ELF-1 (cell line): ENCODE measurements around the gene MAPRE3.
"Not testable (repeated sequence)": the region's sequence is repeated elsewhere in the genome, so short reads cannot be mapped to it uniquely, and the experiment has no call there.

ENCODE experiments used
- DNase-seq: peaks from one replicate; pipeline ENCODE4 v3.0.0-alpha.2; 2016; ENCODE audit warnings: low read depth, low spot score

MAPRE3 gene

DNA sequence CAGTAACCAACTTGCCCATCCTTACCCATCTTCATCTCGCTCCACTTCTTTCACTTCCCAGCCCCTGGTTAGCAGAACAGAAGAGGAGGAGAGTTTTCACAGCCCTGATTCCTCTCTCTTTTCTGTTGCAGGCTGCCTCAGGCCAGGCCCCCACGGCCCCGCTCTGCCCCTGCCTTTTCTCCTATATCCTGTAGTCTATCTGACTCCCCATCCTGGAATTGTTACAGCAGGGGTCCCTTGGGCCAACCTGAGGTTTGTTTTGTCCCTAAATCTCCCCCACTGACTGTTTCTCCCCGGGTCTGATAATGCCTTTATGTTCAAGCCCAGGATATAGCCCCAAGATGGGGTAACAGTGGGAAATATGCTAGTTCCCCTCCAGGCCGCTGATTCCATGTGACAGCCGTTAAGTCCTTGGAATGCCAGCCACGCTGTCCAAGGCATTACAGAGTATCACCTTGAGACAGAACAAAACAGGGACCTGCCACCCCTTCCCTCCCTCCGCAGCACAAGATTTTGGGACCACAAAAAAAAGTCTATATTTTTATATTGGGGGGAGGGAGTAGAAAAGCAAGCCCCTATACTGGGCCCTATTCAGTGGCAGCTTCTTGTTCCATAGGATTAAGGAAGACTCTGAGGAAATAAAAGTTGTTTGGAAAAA is 99.7 kb downstream of the MAPRE3 start:
- DNase-seq = no peak

- no peak for DNase-seq
These were observed 100.3 kb downstream of the MAPRE3 start for GRCh38 chr2:27070653-27071276.

- DNase-seq = peak; percentile 91
These were observed 101.0 kb downstream of the MAPRE3 start, which contains the start of gene OST4 for GRCh38 chr2:27071277-27071989. Gene OST4, minus strand, starts transcription at chr2:27071654.

DNA sequence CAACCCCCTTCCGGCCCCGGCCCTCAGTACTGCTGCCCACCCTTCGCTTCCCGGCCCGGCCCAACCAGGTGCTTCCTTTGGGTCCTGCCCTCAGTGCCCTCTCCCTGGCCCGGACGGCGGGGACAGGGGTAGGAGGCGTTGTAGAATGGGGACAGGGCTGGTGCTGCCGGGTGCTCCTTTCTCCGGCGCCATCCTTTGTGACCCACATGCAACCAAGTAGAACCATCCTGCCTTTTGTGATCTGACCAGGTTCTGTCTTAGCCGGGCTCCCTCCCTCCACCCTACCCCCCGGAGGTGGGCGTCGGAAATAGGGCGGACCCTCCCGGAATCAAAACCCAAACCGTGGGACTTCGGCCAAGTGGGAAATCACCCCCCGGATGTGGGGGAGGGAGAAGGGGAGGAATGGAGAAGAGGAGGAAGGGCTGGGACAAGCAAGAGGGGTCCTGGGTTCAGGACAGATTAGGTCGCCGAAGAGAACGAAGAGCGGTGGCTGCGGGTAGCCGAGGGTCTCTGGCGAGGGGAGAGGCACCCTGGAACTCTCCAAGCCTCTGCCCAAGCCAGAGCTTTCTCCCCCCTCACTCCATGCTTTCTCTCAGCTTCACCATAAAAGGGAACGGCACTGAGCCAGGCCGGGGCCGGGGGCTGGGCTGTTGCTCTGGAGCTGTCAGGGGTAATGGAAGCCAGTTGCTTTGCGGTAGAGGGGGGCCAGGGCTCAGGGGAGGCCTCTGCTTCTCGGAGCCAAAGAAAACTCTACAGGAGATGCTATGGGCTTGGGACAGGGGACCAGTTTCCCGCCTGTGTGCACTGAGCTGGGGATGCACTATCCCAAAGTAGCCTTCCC is 101.8 kb downstream of the MAPRE3 start:
- peak; percentile 64 for DNase-seq

DNA sequence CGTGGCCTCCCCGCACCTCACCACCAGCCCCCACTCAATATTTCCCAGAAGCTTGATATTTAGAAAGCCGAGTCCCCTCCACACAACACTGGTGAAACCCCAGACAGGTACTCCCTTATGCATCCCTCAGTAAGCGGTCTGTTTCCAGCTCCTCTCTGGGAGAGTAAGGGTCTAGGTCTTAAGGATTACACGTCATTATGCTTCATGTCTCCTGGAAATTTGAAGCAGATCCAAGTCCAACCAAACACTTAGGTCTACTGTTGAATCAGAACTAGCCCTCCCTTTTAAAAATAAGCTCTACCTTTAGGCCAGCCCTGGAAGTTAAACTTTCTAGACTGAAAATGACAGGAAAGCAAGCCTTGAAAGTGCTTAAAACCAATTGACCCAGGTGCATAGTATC is 102.5 kb downstream of the MAPRE3 start:
- no peak for DNase-seq

DNA sequence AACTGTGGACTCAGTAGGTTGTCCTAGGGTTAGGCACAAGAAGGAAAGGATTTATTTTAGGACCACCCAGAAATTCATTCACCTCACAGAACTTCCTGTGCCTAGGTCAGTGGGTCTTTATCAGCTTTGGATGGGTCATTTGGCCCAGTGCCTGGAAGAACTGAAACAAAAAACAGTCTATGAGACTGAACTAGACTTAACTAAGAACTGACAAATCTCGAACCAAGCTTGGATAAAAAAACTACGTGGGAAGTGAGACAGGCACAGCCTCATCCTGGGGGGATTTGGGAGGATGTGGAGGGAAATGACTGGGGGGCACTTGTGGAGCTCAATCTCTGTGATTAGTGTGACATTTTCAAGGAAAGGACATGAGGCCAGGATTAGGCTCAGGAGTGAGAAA is 103.3 kb downstream of the MAPRE3 start:
- DNase-seq = no peak

- DNase-seq = no peak
These were observed 104.5 kb downstream of the MAPRE3 start for GRCh38 chr2:27074738-27075565.

DNA sequence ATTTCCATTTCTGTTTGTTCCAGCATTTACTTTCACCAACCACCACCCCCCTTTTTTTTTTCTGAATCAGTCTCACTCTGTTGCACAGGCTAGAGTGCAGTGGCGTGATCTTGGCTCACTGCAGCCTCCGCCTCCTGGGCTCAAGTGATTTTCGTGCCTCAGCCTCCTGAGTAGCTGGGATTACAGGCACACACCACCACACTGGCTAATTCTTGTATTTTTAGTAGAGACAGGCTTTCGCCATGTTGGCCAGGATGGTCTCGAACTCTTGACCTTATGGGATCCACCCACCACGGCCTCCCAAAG is 105.1 kb downstream of the MAPRE3 start:
- not testable (repeated sequence) for DNase-seq

GRCh38 chr2:27076323-27076722 is 105.9 kb downstream of the MAPRE3 start:
- DNase-seq = no peak
